Central memory CD8-positive, alpha-beta T cell (primary cell): ENCODE measurements around the gene RNF31.

ENCODE experiments used
- ATAC-seq: fragments of 150-1000 bp; cut with Tn5 transposase; replicated peaks from 2 replicates; pipeline ENCODE4 v1.10.0; 2022; ENCODE audit warnings: mild to moderate bottlenecking, moderate FRiP score, moderate number of reproducible peaks; ENCODE audit not compliant: poor library complexity, severe bottlenecking; ENCODE audit errors: extremely low read depth
- DNase-seq, 2 donors: peaks; one replicate each; pipeline ENCODE4 v3.0.0; 2021; ENCODE audit warnings: low spot score in 2 of 2
- H3K27ac Mint-ChIP-seq: one replicate; pipeline ENCODE4 v1.8.0; 2022; ENCODE audit warnings: low read depth, mild to moderate bottlenecking, moderate library complexity, mixed read lengths
- H3K27me3 Mint-ChIP-seq: one replicate; pipeline ENCODE4 v1.8.0; 2022; ENCODE audit warnings: mixed read lengths
- H3K36me3 Mint-ChIP-seq: one replicate; pipeline ENCODE4 v1.8.0; 2022; ENCODE audit warnings: mild to moderate bottlenecking, moderate library complexity, mixed read lengths; ENCODE audit not compliant: insufficient read depth
- H3K4me1 Mint-ChIP-seq: one replicate; pipeline ENCODE4 v1.8.0; 2022; ENCODE audit warnings: mixed read lengths
- H3K4me3 Mint-ChIP-seq: one replicate; pipeline ENCODE4 v1.8.0; 2022; ENCODE audit warnings: mild to moderate bottlenecking, moderate library complexity, mixed read lengths
- H3K9me3 Mint-ChIP-seq: one replicate; pipeline ENCODE4 v1.8.0; 2022; ENCODE audit warnings: mixed read lengths

The RNF31 gene

DNA sequence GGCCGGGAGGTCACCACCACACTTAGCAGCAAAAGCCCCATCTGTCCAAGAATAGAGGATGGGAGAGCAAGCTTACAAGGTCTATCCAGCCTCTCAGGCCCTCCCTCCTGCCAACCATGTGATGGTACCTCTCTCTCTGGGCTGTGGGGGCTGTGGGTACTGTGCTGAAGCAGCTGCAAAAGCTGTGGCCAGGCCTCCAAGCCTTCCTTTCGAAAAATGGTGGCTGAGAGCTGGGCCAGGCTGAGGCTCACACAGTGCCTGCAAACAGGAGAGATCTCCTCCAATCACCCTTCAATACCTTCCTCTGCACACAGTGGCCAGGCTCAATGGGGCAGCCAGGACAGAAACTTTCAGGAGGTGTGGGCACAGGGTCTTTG, 40.2 kb downstream of the RNF31 start:
- H3K27ac Mint-ChIP-seq, result peak overlapping the region; percentile 90
- H3K4me1 Mint-ChIP-seq, result peaks cover 36% of the 10 kb centered on the region
- DNase-seq, result no peak
- peak overlapping the region; percentile 78 for H3K4me3 Mint-ChIP-seq
- ATAC-seq, result no peak
- no peaks in the 10 kb centered on the region for H3K27me3 Mint-ChIP-seq
- peaks cover 16% of the 10 kb centered on the region for H3K36me3 Mint-ChIP-seq
- no peaks in the 10 kb centered on the region for H3K9me3 Mint-ChIP-seq

DNA sequence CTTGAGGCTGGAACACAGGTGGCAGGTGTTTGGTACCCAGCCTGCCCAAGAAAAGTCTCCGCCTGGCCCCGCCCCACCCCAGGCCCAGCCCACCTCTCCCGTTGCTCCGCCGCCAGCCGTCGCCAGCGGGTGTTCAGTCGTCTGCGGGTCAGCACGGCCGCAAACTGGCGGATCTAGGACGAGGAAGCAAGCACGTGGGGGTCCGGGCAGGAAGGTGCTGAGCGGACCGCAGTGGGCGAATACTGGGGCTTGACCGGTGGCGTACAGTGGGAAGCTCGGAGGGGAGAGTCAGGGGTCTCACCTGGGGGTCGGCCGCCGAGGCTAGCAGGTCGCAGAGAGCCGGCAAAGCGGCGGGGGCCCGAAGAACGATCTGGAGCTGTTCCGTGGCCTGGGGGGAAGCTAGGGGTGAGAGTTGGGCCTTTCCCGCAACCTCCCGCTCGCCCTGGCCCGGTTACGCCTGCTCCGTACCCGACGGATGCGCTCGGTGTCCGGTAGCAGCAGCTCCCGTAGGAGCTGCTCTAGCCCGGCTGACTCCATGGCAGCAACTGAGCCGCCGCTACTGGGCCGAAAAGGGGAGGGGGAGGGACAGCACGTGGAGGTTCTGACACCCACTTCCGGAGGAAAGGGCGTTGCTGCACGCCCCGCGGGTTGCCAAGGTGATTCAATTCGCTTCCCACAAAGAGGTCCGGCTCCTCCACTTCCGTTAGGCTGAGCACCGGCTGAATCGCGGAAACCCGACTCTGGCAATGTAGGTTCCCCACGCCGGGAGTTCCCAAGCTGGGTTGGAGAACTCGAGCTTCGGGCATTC, 41.2 kb downstream of the RNF31 start, which contains the start of gene IPO4:
Gene IPO4 (minus strand): TSS at position 566 of the 808 bp plus-strand sequence. CDS start 29 bp downstream, at position 537.
- Mint-ChIP-seq H3K36me3 (peaks cover 13% of the 10 kb centered on the region), H3K4me1 (peaks cover 38% of the 10 kb centered on the region), H3K27me3 (no peaks in the 10 kb centered on the region), H3K9me3 (no peaks in the 10 kb centered on the region), H3K27ac (peak within 1 kb of the TSS; percentile 90), H3K4me3 (peak within 1 kb of the TSS; percentile 78)
- DNase-seq, result peak; percentile 81 to 93
- ATAC-seq, result peak; percentile 95

GRCh38 chr14:24189059-24189375, 41.7 kb downstream of the RNF31 start:
- H3K4me1 Mint-ChIP-seq, result peaks cover 41% of the 10 kb centered on the region
- ATAC-seq (no peak), DNase-seq (no peak)
- peaks cover 13% of the 10 kb centered on the region for H3K36me3 Mint-ChIP-seq
- no peaks in the 10 kb centered on the region for H3K27me3 Mint-ChIP-seq
- H3K9me3 Mint-ChIP-seq, result no peaks in the 10 kb centered on the region
- peak overlapping the region; percentile 78 for H3K4me3 Mint-ChIP-seq
- H3K27ac Mint-ChIP-seq, result peak overlapping the region; percentile 90

DNA sequence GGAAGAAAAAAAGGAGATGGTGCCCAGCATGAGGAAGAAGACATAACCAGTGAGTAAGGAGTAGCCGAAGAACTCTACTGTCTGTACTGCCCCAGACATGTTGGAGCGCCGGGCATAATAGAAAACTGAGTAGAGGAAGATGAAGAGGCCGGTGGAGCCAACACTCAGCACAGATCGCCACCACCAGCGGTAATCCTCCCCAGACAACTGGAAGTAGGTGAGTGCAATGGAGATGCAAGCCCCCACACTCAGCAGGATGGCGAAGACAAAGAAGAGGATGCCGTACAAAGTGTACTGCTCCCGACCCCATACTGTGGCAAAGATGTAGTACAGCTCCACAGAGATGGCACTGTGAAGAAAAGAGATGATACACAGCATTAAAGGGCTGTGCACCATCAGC, 42.2 kb downstream of the RNF31 start:
- Mint-ChIP-seq H3K4me3 (no peak overlapping the region), H3K36me3 (peaks cover 16% of the 10 kb centered on the region), H3K4me1 (peaks cover 45% of the 10 kb centered on the region), H3K9me3 (no peaks in the 10 kb centered on the region), H3K27ac (peak overlapping the region; percentile 90), H3K27me3 (no peaks in the 10 kb centered on the region)
- no peak for DNase-seq
- ATAC-seq, result no peak

DNA sequence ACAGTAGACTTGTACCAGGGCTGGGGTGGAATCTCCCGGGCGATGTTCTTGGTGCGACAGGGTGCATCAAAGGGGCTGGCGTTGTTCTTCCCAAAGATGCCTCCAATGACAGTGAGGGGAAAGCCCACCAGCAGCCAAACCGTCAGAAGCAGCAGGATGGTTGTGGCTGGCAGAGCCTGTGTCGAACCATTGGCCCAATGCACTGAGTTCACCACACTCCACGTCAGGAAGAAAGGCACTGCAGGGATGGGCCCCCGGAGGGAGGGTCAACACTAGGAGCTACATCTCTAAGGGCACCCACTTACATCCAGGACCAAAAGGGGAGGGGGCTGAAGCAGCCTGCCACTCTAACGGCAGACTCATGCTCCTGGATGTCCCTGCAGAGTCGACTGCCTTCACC, 43.1 kb downstream of the RNF31 start:
- Mint-ChIP-seq H3K36me3 (peaks cover 26% of the 10 kb centered on the region), H3K27me3 (no peaks in the 10 kb centered on the region), H3K4me1 (peaks cover 54% of the 10 kb centered on the region), H3K4me3 (no peak overlapping the region), H3K9me3 (no peaks in the 10 kb centered on the region), H3K27ac (no peak overlapping the region)
- ATAC-seq (no peak), DNase-seq (no peak)

DNA sequence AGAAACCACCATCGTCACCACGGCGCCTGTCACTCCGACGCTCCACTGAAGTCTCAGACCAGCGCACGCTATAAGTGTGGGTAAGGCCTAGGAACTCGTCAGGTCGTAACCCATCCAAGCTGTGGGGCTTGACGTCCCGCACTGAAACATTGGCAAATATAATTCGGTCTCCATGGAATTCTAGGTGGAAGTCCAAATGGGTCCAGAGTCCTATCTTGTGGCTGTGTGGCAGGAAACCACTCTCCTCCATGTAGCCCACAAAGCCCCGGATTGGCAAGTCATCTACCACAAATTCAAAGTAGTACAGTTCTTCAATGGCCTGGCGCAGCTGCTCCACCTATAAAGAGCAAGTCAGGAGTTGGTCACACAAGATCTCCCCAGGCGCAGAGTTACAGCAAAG, 45.6 kb downstream of the RNF31 start:
- no peaks in the 10 kb centered on the region for H3K27me3 Mint-ChIP-seq
- peak overlapping the region; percentile 79 for H3K27ac Mint-ChIP-seq
- no peak for DNase-seq
- H3K4me3 Mint-ChIP-seq, result no peak overlapping the region
- H3K36me3 Mint-ChIP-seq, result peaks cover 40% of the 10 kb centered on the region
- ATAC-seq, result no peak
- no peaks in the 10 kb centered on the region for H3K9me3 Mint-ChIP-seq
- H3K4me1 Mint-ChIP-seq, result peaks cover 55% of the 10 kb centered on the region

DNA sequence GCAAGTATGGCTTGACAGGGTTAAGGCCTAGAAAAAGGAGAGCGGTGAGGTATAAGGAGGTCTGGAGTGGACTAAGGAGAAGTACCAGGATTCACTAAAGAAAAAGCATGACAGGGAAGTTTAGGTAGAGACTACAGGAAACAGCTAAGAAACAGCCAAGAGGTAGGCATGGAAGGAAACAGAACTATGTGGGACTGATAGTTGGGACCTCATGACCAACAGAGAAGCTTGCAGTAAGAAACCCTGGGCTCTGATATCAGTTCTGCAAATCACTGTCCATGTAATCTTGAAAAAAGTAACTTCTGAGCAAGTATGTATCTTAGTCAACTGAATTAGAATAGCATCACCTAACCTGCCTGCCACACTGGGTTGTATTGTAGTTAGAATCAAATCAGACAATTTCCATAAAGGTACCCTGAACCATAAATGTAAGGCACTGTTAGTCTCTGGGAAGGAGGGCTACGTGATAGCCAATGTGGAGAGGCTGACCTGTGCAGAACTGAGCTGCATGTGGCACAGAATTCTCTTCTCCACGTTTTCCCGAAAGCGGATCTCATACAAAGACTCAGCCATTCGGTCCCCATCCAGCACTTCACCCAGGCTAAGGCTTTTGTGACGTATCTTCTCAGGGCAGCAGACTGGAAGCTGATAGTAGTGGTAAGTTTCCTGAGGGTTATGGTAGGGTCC, 47.0 kb downstream of the RNF31 start:
- no peaks in the 10 kb centered on the region for H3K27me3 Mint-ChIP-seq
- peak overlapping the region; percentile 89 for H3K4me3 Mint-ChIP-seq
- H3K4me1 Mint-ChIP-seq, result peaks cover 54% of the 10 kb centered on the region
- peak overlapping the region; percentile 98 for H3K27ac Mint-ChIP-seq
- H3K9me3 Mint-ChIP-seq, result no peaks in the 10 kb centered on the region
- no peak for ATAC-seq
- peaks cover 38% of the 10 kb centered on the region for H3K36me3 Mint-ChIP-seq
- DNase-seq, result no peak

DNA sequence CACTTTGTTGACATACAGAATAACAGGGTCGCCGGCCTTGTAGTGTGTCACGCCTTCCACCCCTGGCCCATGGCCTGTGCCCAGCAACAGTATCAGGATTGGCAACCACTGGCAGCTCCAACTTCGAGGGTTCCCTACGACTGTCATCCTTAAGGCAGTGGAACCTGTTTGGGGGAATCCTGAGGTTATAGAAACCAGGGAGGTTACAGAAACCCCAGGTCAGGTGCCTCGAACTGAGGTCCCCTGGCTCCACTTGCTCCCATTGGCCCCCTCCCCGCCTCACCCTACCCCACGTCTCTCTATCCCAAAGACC, 47.5 kb downstream of the RNF31 start:
- H3K4me1 Mint-ChIP-seq, result peaks cover 57% of the 10 kb centered on the region
- H3K27ac Mint-ChIP-seq, result peak overlapping the region; percentile 98
- H3K36me3 Mint-ChIP-seq, result peaks cover 38% of the 10 kb centered on the region
- ATAC-seq (no peak), DNase-seq (no peak)
- peak overlapping the region; percentile 89 for H3K4me3 Mint-ChIP-seq
- H3K9me3 Mint-ChIP-seq, result no peaks in the 10 kb centered on the region
- H3K27me3 Mint-ChIP-seq, result no peaks in the 10 kb centered on the region

DNA sequence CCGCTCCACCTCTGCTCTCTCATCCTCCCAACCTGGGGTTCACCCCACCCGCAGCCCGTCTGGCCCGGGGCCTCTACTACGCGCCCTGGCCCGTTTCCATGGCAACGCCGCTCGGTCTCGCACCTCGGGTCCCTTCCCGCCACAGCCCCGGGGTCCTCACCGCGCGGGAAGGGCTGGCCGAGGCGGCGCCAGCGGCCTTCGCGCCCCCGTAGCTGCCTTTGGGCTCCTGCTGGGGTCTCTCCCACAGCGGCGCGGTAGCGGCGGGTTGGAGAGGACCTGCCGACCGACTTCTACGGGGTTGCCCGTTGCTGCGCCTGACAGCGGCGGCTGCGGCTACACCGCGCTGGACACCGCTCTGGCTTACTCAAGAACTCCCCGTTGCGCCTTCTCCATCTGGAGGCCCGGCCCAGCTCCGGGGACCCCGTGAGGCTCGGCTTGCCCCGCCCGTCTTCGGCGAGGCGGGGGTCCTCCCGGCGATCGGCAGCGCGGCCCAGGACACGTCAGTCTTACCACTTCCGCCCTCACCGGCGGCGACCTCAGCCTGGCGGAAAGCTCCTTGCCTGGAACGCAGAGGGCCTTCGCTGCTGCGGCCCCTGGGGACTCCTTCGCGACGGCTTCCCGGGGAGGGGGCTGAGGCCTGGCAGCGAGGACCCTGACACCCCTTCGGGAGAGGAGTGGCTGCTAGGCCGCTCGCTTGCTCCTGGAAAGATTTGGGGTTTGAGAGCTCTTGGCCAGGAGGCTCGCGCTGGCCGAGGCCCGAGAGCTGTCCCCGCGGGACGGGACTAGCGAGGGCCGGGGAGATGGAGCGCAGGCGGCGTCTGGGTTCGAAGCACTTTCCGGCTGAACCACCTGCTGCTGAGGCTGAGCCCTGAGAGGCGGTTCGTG, 48.1 kb downstream of the RNF31 start, which contains the start of gene TM9SF1:
Gene TM9SF1 (minus strand): TSS at position 256 of the 885 bp plus-strand sequence. CDS start 422 bp downstream, outside the sequence.
- Mint-ChIP-seq H3K4me1 (peaks cover 57% of the 10 kb centered on the region), H3K9me3 (no peaks in the 10 kb centered on the region), H3K27me3 (no peaks in the 10 kb centered on the region), H3K36me3 (peaks cover 40% of the 10 kb centered on the region), H3K4me3 (peak within 1 kb of the TSS; percentile 89), H3K27ac (peak within 1 kb of the TSS; percentile 98)
- DNase-seq (peak; percentile 85 to 93), ATAC-seq (peak; percentile 89)

GRCh38 chr14:24196071-24197055, 49.1 kb downstream of the RNF31 start:
- DNase-seq, result no peak

GRCh38 chr14:24197056-24197450, 49.8 kb downstream of the RNF31 start:
- peaks cover 46% of the 10 kb centered on the region for H3K36me3 Mint-ChIP-seq
- peak overlapping the region; percentile 89 for H3K4me3 Mint-ChIP-seq
- H3K27ac Mint-ChIP-seq, result peak overlapping the region; percentile 98
- no peaks in the 10 kb centered on the region for H3K27me3 Mint-ChIP-seq
- ATAC-seq (no peak), DNase-seq (no peak)
- no peaks in the 10 kb centered on the region for H3K9me3 Mint-ChIP-seq
- H3K4me1 Mint-ChIP-seq, result peaks cover 53% of the 10 kb centered on the region

More at GRCh38 chr14:24196071-24197055, 49.1 kb downstream of the RNF31 start:
- no peak for ATAC-seq
- peaks cover 42% of the 10 kb centered on the region for H3K36me3 Mint-ChIP-seq
- peak overlapping the region; percentile 98 for H3K27ac Mint-ChIP-seq
- peak overlapping the region; percentile 89 for H3K4me3 Mint-ChIP-seq
- H3K27me3 Mint-ChIP-seq, result no peaks in the 10 kb centered on the region
- peaks cover 57% of the 10 kb centered on the region for H3K4me1 Mint-ChIP-seq
- H3K9me3 Mint-ChIP-seq, result no peaks in the 10 kb centered on the region
